Neural crest cell (in vitro differentiated cells): Measurements from ENCODE around the gene PDGFB. TPM values are rescaled to one million over a fixed set of nuclear protein-coding genes. Genes with fewer than 3 reads are reported as not detected.

Source experiments
- DNase-seq: peaks from one replicate; pipeline ENCODE4 v3.0.0; 2021; ENCODE audit warnings: low read depth, mixed read lengths, low spot score
- H3K27ac Mint-ChIP-seq: one replicate; pipeline ENCODE4 v1.8.0; 2021; ENCODE audit warnings: mild to moderate bottlenecking, mixed read lengths; ENCODE audit not compliant: unreplicated experiment
- H3K27me3 Mint-ChIP-seq: 2 replicates; pipeline ENCODE4 v1.8.0; 2021; ENCODE audit warnings: low read depth, mild to moderate bottlenecking, mixed read lengths
- H3K36me3 Mint-ChIP-seq: 2 replicates; pipeline ENCODE4 v1.8.0; 2021; ENCODE audit warnings: low read depth, mild to moderate bottlenecking, mixed read lengths
- H3K4me1 Mint-ChIP-seq: 2 replicates; pipeline ENCODE4 v1.8.0; 2021; ENCODE audit warnings: mixed read lengths
- H3K4me3 Mint-ChIP-seq: one replicate; pipeline ENCODE4 v1.8.0; 2021; ENCODE audit warnings: mild to moderate bottlenecking, mixed read lengths
- H3K9me3 Mint-ChIP-seq: 2 replicates; pipeline ENCODE4 v1.8.0; 2021; ENCODE audit warnings: mixed read lengths
- total RNA-seq: library from RNA; stranded (reverse); gene quantifications from 2 replicates; pipeline ENCODE4 v1.2.1, GENCODE V29; 2021
- TF ChIP-seq, protein P1 (sequence below): fragments of 200-600 bp; sonication (generic); conservative IDR thresholded peaks from 2 replicates; pipeline ENCODE4 v1.5.0; 2021; ENCODE audit warnings: antibody characterized with exemption, mild to moderate bottlenecking

The PDGFB gene
- total RNA-seq, 1 donor from 2014 or later, result 0.16 TPM

DNA sequence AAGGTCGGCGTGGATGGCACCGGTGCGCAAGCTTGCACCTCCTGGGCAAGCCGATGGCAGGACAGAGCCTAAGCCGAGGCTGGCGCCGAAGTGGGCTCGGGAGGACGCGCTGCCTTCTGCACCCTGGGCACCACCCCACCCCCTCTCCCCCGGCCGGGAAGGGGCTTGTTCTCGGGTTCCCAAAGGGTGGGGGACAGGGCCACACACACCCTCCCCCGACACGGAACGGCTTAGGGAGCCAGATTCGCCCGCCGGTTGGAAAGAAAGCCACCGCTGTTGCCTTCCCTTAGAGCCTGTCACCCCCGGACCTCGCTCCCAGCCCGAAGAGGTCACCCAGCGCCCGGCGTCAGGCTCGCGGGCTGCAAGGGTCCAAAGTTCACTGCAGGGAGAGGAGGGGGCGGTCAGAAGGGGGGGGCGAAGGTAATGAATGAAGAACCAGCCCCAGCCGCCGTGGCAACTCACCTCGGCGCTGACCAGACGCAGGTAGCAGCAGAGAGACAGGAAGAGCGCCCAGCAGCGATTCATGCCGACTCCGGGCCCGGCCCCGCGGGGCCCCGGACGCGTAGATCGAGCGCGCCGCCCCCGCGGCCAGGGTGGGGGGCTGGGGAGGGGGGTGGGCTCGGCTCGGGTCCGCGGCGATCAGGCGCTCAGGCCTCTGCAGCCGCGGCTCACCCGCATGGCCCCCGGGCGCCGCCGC, 1.2 kb downstream of the PDGFB start:
- no peak for DNase-seq
- TF ChIP-seq, protein P1, sequence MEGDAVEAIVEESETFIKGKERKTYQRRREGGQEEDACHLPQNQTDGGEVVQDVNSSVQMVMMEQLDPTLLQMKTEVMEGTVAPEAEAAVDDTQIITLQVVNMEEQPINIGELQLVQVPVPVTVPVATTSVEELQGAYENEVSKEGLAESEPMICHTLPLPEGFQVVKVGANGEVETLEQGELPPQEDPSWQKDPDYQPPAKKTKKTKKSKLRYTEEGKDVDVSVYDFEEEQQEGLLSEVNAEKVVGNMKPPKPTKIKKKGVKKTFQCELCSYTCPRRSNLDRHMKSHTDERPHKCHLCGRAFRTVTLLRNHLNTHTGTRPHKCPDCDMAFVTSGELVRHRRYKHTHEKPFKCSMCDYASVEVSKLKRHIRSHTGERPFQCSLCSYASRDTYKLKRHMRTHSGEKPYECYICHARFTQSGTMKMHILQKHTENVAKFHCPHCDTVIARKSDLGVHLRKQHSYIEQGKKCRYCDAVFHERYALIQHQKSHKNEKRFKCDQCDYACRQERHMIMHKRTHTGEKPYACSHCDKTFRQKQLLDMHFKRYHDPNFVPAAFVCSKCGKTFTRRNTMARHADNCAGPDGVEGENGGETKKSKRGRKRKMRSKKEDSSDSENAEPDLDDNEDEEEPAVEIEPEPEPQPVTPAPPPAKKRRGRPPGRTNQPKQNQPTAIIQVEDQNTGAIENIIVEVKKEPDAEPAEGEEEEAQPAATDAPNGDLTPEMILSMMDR, result no peak
- Mint-ChIP-seq H3K4me1 (peaks cover 22% of the 10 kb centered on the region), H3K9me3 (no peaks in the 10 kb centered on the region), H3K36me3 (no peaks in the 10 kb centered on the region), H3K27me3 (peaks cover 77% of the 10 kb centered on the region), H3K4me3 (peak overlapping the region; percentile 77), H3K27ac (no peak overlapping the region)

DNA sequence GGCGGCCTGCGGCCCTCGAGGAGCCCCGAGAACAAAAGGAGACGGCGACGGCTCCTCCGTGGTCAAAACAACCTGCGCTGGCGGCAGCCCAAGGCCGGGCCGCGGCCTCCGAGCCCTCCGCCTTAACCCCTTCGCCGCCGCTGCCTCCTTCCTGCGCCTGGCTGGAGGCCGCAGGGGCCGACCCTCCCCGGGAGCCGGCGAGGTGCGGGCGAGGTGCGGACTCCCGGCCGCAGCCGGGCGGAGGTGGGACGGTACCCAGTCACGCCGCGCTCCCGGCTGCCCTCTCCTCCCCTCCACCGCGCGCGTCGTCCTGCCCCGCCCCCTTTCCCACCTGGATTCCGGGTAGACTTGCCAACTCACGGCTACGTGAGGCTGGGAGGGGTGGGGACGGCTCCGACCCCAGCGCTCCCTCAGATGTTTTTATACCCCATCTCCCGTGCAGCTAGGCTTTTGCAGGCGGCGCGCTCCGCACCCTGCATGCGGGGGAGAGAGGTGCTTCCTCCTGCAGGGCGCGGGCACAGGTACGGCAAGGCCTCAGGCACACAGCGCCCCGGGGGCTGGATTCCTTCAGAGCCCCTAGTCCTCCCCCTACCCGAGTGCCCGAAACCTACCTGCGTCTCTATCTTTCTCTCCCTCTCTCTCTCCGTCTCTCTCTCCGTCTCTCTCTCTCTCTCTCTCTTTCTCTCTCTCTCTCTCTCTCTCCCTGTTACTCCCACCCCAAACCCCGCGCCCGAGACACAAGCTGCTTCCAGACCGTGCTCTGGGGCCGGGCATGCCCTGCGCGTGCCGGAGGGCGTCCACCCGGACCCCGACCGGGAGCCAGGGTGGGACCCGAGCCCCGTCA, 2.0 kb downstream of the PDGFB start:
- DNase-seq, result no peak
- Mint-ChIP-seq H3K9me3 (no peaks in the 10 kb centered on the region), H3K27me3 (peaks cover 76% of the 10 kb centered on the region), H3K36me3 (no peaks in the 10 kb centered on the region), H3K27ac (no peak overlapping the region), H3K4me3 (no peak overlapping the region), H3K4me1 (peaks cover 22% of the 10 kb centered on the region)
- TF ChIP-seq, protein P1, result no peak

DNA sequence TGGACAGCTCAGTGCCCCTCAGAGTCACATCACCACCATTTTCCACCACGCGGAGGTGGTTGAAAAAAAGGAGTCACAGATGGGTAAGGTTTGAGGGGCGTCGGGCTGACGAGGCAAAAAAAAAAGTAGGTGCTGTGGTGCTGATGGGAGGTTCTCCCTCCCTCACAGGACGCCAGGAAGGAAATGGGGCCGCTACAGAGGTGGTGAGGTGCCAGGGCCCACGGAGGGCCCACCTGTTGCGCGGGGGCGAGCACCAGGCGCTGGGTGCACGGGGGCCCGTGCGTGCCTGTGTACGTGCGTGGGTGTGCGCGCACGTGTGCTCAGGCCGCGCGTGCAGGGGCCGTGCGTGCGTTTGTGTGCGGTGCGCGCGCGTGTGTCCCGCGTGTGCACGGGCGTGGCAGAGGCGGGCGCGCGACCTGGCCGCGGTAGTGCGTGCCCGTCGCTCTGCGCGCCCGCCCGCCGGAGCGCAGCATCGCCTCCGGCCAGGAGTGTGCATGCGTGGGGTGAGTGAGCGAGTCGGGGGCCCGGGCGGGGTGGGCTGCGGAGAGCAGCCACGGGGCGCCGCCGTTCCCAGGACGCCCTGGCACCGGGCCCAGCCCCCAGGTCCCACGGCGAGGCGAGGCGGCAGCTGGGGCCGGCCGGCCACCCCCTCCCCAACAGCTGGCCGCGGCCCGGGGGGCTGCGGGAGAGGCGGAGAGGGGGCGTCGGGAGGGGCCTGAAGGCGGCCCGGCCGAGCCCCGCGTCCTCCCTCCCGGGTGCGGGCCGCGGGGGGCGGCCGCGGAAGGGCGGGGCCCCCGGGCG, 2.8 kb downstream of the PDGFB start:
- TF ChIP-seq, protein P1, result no peak
- H3K27ac Mint-ChIP-seq, result no peak overlapping the region
- no peaks in the 10 kb centered on the region for H3K36me3 Mint-ChIP-seq
- H3K4me3 Mint-ChIP-seq, result peak overlapping the region; percentile 81
- H3K9me3 Mint-ChIP-seq, result no peaks in the 10 kb centered on the region
- H3K27me3 Mint-ChIP-seq, result peaks cover 75% of the 10 kb centered on the region
- peaks cover 22% of the 10 kb centered on the region for H3K4me1 Mint-ChIP-seq
- no peak for DNase-seq

DNA sequence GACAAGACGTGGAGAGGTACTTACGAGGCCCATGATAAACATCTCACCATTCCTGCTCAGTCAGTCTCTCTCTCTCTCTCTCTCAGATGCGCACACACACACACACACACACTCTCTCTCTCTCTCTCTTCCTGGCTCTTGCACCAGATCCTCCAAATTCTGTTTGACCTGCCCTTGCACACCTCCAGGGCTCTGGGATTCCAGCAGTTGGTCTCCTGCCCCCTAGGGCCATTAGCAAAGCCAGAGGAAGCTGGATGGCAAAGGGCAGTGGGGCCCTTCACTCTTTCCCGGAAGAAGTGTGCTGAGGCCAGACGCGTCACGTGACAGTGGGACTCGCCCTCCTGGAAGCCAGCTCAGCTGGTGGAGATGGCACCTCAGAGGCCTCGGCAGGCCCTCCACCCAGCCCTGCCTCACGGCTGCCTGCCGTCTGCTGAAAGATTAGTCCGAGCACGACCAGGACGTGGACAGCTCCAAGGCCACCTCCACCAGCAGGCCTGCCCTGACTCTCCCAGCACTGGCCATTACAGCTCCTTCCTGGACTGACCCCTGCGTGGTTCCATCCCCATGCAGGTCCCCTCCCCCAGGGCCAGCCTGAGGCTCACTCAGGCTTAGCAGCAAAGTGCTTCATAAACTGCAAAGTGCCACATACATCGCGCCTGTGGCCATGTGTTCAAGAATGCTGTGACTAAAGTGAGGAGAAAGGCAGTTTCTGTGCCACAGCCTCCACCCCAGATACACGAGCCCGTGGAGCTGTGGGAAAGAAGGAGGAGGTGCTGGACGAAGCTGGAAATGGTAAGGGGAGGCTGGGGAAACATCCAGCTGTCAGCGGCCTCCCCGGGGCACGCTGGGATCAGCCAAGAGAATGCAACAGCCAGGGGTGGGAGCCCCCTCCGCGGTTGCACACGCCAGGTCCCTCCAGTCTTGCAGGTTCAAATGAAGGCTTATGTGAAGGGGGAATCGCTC, 3.7 kb downstream of the PDGFB start:
- Mint-ChIP-seq H3K36me3 (no peaks in the 10 kb centered on the region), H3K9me3 (no peaks in the 10 kb centered on the region), H3K4me1 (peaks cover 27% of the 10 kb centered on the region), H3K4me3 (peak overlapping the region; percentile 81), H3K27ac (no peak overlapping the region), H3K27me3 (peaks cover 72% of the 10 kb centered on the region)
- TF ChIP-seq, protein P1, result no peak
- DNase-seq, result no peak
